BLaER1 treated with 17β-estradiol and CSF1 and Interleukin-3, amounts not matched to agents 10 nM and 100 nM (cell line): ENCODE data around the gene PARP15.

ENCODE experiments used
- H3K27ac ChIP-seq, 11 experiments: shearing (Covaris generic); formaldehyde crosslinking; 2 replicates each; pipeline ENCODE4 v1.8.1; 2022
- H3K27me3 ChIP-seq, 11 experiments: shearing (Covaris generic); formaldehyde crosslinking; 2 replicates each; pipeline ENCODE4 v1.8.1; 2022
- H3K36me3 ChIP-seq, 11 experiments: shearing (Covaris generic); formaldehyde crosslinking; 2 replicates each; pipeline ENCODE4 v1.8.1; 2022
- H3K4me1 ChIP-seq, 10 experiments: shearing (Covaris generic); formaldehyde crosslinking; 2 replicates each; pipeline ENCODE4 v1.8.1; 2022
- H3K4me2 ChIP-seq, 11 experiments: shearing (Covaris generic); formaldehyde crosslinking; 2 replicates each; pipeline ENCODE4 v1.8.1; 2022
- H3K4me3 ChIP-seq, 10 experiments: shearing (Covaris generic); formaldehyde crosslinking; 2 replicates each; pipeline ENCODE4 v1.8.1; 2022
- H3K9ac ChIP-seq, 11 experiments: shearing (Covaris generic); formaldehyde crosslinking; 2 replicates each; pipeline ENCODE4 v1.8.1; 2022
- H3K9me3 ChIP-seq, 11 experiments: shearing (Covaris generic); formaldehyde crosslinking; replicated peaks in 1 of 11; 2 replicates each; pipeline ENCODE4 v1.8.1; 2022
- H4K20me1 ChIP-seq, 11 experiments: shearing (Covaris generic); formaldehyde crosslinking; 2 replicates each; pipeline ENCODE4 v1.8.1; 2022
- Cebpa-rat ChIP-seq, 11 experiments: shearing (Covaris generic); IDR thresholded peaks; 2 replicates each; pipeline ENCODE4 v1.8.1; 2022

PARP15 gene

DNA sequence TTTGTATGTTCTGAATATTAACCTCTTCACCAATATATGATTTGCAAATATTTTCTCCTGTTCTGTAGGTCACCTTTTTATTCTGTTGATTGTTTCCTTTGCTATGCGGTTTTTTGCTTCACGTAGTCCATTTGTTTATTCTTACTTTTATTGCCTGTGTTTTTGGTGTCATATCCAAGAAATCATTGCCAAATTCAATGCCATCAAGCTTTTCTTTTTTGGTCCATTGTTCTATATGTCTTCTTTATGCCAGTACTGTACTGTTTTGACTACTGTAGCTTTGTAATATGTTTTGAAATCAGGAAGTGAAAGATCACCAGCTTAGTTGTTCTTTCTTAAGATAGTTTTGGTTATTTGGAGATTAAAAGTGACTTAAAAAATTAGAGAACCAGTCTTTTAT lies 4.2 kb downstream of the PARP15 start:
- Histone ChIP-seq H3K4me3 (no peak overlapping the region; a peak in 1 of 20 replicates), H3K9me3 (peaks cover 34 to 54% (median 49%) of the 10 kb centered on the region in 11 experiments), H4K20me1 (no peaks in the 10 kb centered on the region), H3K27me3 (no peaks in the 10 kb centered on the region), H3K9ac (no peak overlapping the region), H3K36me3 (peaks cover 21 to 52% (median 38%) of the 10 kb centered on the region in 11 experiments; a peak in 20 of 22 replicates), H3K27ac (no peak overlapping the region), H3K4me2 (no peak overlapping the region), H3K4me1 (peaks cover 8 to 25% (median 20%) of the 10 kb centered on the region in 10 experiments)
- TF ChIP-seq Cebpa-rat (IDR thresholded peaks at IDR 0.05) = no peak

DNA sequence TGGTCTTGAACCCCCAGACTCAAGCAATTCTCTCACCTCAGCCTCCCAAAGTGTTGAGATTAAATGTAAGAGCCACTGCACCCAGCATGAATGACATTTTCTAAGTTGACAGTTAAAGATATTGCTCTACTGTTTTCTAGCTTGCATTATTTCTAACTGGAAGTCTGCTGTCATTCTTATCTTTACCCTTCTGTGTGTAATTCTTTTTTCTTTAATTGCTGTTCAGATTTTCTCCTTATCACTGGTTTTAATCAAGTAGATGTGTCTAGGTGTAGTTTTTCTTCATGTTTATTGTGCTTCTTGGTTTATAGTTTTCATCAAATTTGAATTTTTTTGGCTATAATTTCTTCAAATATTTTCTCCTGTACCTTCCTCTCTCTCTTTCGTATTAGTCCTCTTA lies 4.9 kb downstream of the PARP15 start:
- no peak for TF ChIP-seq Cebpa-rat (IDR thresholded peaks at IDR 0.05)
- Histone ChIP-seq H3K4me3 (peak overlapping the region in 1 of 10 experiments; percentile 22; a peak in 2 of 20 replicates), H3K27me3 (no peaks in the 10 kb centered on the region), H3K4me1 (peaks cover under 1 to 17% (median 12%) of the 10 kb centered on the region in 10 experiments; a peak in 16 of 20 replicates), H3K4me2 (no peak overlapping the region), H3K36me3 (peaks cover 21 to 52% (median 38%) of the 10 kb centered on the region in 11 experiments; a peak in 20 of 22 replicates), H3K9me3 (peaks cover 34 to 54% (median 49%) of the 10 kb centered on the region in 11 experiments), H3K27ac (no peak overlapping the region), H3K9ac (no peak overlapping the region), H4K20me1 (no peaks in the 10 kb centered on the region)

DNA sequence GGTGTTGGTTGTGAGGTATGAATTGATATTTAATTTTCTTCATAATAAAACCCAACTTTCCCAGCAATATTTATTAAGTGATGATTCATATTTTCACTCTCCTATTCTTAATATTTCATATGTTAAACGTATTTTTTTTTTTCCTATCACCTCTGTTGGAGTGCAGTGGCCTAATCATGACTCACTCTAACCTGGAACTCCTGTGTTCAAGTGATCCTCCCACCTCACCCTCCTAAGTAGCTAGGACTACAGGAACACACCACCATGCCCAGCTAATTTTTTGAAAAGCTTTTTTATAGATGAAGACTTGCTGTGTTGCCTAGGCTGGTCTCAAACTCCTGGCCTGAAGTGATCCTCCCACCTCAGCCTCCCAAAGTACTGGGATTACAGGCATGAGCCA lies 8.6 kb downstream of the PARP15 start:
- H3K4me2 ChIP-seq = no peak overlapping the region
- peaks cover 30 to 56% (median 43%) of the 10 kb centered on the region in 11 experiments for H3K9me3 ChIP-seq
- peaks cover 21 to 47% (median 38%) of the 10 kb centered on the region in 11 experiments; a peak in 20 of 22 replicates for H3K36me3 ChIP-seq
- H4K20me1 ChIP-seq = no peaks in the 10 kb centered on the region
- no peak overlapping the region for H3K27ac ChIP-seq
- no peak for TF ChIP-seq Cebpa-rat (IDR thresholded peaks at IDR 0.05)
- H3K27me3 ChIP-seq = no peaks in the 10 kb centered on the region
- no peak overlapping the region for H3K9ac ChIP-seq
- no peak overlapping the region for H3K4me3 ChIP-seq
- H3K4me1 ChIP-seq = peaks cover 0 to 17% (median 9%) of the 10 kb centered on the region in 10 experiments; a peak in 12 of 20 replicates

DNA sequence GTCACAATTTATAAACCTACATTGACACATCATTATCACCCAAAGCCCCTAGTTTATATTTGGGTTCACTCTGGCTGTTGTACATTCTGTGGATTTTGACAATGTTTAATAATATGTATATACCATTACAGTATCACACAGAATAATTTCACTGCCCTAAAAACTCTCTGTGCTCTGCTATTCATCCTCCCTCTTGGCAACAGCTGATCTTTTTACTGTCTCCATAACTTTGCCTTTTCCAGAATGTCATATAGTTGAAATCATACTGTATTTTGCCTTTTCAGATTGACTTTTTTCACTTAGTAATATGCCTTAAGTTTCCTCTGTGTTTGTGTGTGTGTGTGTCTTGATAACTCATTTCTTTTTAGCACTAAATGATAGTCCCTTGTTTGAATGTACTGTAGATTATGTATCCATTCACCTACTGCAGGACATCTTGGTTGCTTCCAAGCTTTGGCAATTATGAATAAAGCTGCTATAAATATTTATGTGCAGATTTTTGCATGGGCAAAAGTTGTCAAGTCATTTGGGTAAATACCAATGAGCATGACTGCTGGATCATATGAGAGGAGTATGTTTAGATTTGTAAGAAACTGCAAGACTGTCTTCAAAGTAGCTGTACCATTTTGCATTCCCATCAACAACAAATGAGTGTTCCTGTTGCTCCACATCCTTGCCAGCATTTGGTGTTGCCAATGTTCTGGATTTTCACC lies 9.5 kb downstream of the PARP15 start:
- Histone ChIP-seq H3K4me2 (no peak overlapping the region), H3K4me3 (no peak overlapping the region), H3K36me3 (peaks cover 14 to 44% (median 33%) of the 10 kb centered on the region in 11 experiments; a peak in 20 of 22 replicates), H4K20me1 (no peaks in the 10 kb centered on the region), H3K27me3 (no peaks in the 10 kb centered on the region), H3K9me3 (peaks cover 21 to 47% (median 36%) of the 10 kb centered on the region in 11 experiments), H3K27ac (no peak overlapping the region), H3K4me1 (peaks cover 0 to 17% (median 9%) of the 10 kb centered on the region in 10 experiments; a peak in 12 of 20 replicates), H3K9ac (no peak overlapping the region)
- no peak for TF ChIP-seq Cebpa-rat (IDR thresholded peaks at IDR 0.05)

DNA sequence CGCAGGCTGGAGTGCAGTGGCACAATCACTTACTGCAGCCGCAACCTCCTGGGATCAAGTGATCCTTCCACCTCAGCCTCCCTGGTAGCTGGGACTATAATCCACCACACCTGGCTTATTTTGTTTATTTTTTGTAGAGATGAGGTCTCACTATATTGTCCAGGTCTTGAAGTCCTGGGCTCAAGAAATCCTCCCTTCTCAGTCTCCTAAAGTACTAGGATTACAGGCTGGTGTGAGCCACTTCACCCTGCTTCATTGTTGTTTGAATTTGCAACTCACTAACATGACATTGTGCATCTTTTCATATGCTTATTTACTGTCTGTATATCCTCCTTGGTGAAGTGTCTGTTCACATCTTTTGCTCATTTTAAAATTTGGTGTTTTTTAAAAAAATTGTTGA lies 10.1 kb downstream of the PARP15 start:
- Histone ChIP-seq H3K4me1 (peaks cover 0 to 17% (median 9%) of the 10 kb centered on the region in 10 experiments; a peak in 12 of 20 replicates), H3K9ac (no peak overlapping the region), H3K27me3 (no peaks in the 10 kb centered on the region), H3K27ac (no peak overlapping the region), H3K36me3 (peaks cover 8 to 44% (median 31%) of the 10 kb centered on the region in 11 experiments; a peak in 17 of 22 replicates), H4K20me1 (no peaks in the 10 kb centered on the region), H3K9me3 (peaks cover 15 to 44% (median 29%) of the 10 kb centered on the region in 11 experiments), H3K4me3 (no peak overlapping the region), H3K4me2 (no peak overlapping the region)
- TF ChIP-seq Cebpa-rat (IDR thresholded peaks at IDR 0.05) = no peak

DNA sequence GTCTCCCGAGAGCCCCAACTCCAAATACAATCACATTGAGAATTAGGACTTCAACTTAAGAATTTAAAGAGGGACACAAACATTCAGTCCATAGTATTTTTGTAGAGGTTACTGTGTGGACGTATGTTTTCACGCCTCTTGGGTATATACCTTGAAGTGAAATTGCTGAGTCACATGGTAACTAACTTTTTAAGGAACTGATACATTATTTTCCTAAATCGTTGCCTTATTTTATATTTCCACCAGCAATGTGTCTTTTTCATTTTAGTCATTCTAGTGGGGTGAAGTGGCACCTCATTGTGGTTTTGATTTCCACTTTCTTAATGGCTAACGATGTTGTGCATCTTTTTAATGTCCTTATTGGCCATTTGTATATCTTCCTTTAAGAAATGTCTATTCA lies 11.8 kb downstream of the PARP15 start:
- Histone ChIP-seq H3K9ac (no peak overlapping the region), H3K27ac (no peak overlapping the region), H3K9me3 (peaks cover 0 to 28% (median 13%) of the 10 kb centered on the region in 11 experiments; a peak in 18 of 22 replicates), H3K27me3 (no peaks in the 10 kb centered on the region), H3K4me3 (no peak overlapping the region), H3K36me3 (peaks cover 0 to 30% (median 17%) of the 10 kb centered on the region in 11 experiments; a peak in 12 of 22 replicates), H3K4me1 (peaks cover 0 to 17% (median 9%) of the 10 kb centered on the region in 10 experiments; a peak in 12 of 20 replicates), H4K20me1 (no peaks in the 10 kb centered on the region), H3K4me2 (peak overlapping the region in 4 of 11 experiments; percentile 11 to 44 (median 36); a peak in 5 of 22 replicates)
- no peak for TF ChIP-seq Cebpa-rat (IDR thresholded peaks at IDR 0.05)

DNA sequence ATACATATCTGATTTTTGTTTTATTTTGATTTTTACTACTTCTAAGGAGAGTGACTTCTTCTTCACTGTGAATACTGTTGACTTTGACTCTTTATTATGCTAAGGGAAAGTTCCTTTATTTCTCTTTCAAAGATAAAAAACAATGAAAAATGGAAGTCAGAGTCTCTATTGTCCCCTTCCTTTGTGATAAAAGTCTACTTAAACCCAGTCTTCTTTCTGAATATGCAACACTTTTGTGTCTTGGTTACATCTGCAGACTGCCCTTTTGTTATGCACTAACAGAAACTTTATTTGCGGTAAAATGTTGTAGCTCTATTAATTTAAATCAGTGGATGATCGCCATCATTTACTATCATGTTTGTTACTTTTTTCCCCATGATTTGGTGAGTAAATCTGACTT lies 13.2 kb downstream of the PARP15 start:
- Histone ChIP-seq H3K9me3 (peaks cover 0 to 22% (median 7%) of the 10 kb centered on the region in 11 experiments; a peak in 10 of 22 replicates), H3K36me3 (peaks cover 0 to 22% (median 5%) of the 10 kb centered on the region in 11 experiments; a peak in 7 of 22 replicates), H3K27me3 (no peaks in the 10 kb centered on the region), H3K4me2 (no peak overlapping the region), H4K20me1 (no peaks in the 10 kb centered on the region), H3K27ac (no peak overlapping the region), H3K9ac (no peak overlapping the region), H3K4me3 (no peak overlapping the region), H3K4me1 (peaks cover 0 to 17% (median 9%) of the 10 kb centered on the region in 10 experiments; a peak in 12 of 20 replicates)
- TF ChIP-seq Cebpa-rat (IDR thresholded peaks at IDR 0.05) = no peak

DNA sequence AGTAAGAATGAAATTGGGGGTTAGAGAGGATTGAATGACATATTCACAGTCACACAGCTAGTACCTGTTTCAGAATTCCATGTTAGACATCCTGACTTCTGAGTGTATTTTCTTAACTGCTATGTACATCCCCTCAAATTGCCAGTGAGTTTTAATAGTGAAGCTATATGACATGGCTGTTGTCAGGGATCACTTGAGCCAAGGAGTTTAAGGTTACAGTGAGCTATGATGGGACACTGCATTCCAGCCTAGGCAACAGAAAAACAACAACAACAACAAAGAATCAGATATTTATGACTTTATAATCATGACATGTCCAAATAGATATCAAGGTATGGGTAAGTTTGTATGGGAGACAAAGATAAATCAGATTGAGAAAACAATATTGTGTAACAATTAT lies 16.6 kb downstream of the PARP15 start:
- Histone ChIP-seq H3K27ac (no peak overlapping the region), H3K4me2 (no peak overlapping the region)
- 0 out of 22 replicates have a peak, but pooled peaks of 1 of the 11 experiments have one; percentile 50 for TF ChIP-seq Cebpa-rat (IDR thresholded peaks at IDR 0.05)

DNA sequence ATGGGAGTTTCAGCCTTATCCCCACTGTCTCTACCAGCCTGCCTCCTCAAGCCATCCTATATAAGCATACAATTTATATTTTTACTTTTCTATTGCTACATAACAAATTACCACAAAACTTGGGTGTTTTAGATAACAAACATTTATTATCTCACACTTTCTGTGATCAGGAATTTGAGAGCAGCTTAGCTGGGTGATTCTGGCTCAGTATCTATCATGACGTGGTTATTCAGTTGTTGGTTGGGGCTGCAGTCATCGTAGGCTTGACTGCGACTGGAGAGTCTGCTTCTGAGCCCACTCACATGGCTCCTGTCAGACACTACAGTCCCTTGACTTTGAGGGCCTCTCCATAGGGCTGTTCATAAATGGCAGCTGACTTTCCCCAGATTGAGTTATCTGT lies 20.7 kb downstream of the PARP15 start:
- Histone ChIP-seq H3K27ac (no peak overlapping the region), H3K4me1 (no peaks in the 10 kb centered on the region), H3K27me3 (no peaks in the 10 kb centered on the region), H3K9me3 (peaks cover 0 to 22% (median 3%) of the 10 kb centered on the region in 11 experiments; a peak in 7 of 22 replicates), H4K20me1 (no peaks in the 10 kb centered on the region), H3K4me3 (no peak overlapping the region), H3K9ac (no peak overlapping the region), H3K4me2 (no peak overlapping the region), H3K36me3 (peaks cover 0 to 20% (median 5%) of the 10 kb centered on the region in 11 experiments; a peak in 8 of 22 replicates)
- no peak for TF ChIP-seq Cebpa-rat (IDR thresholded peaks at IDR 0.05)

More for the DNA sequence above, 16.6 kb downstream of the PARP15 start:
- H3K27me3 ChIP-seq = no peaks in the 10 kb centered on the region
- peaks cover 0 to 35% (median 8%) of the 10 kb centered on the region in 11 experiments; a peak in 8 of 22 replicates for H3K9me3 ChIP-seq
- no peak overlapping the region for H3K4me3 ChIP-seq
- H3K4me1 ChIP-seq = peaks cover 0 to 15% (median 9%) of the 10 kb centered on the region in 10 experiments; a peak in 12 of 20 replicates
- peaks cover 0 to 21% (median 5%) of the 10 kb centered on the region in 11 experiments; a peak in 6 of 22 replicates for H3K36me3 ChIP-seq
- no peak overlapping the region for H3K9ac ChIP-seq
- no peaks in the 10 kb centered on the region for H4K20me1 ChIP-seq
